K562 (cell line): ENCODE data around the gene LCN1. TPM values are rescaled to one million over a fixed set of nuclear protein-coding genes. Genes with fewer than 3 reads are reported as not detected.
"Not testable (repeated sequence)": the region's sequence is repeated elsewhere in the genome, so short reads cannot be mapped to it uniquely, and the experiment has no call there.

Experiments
- ATAC-seq: fragments of 200-7000 bp; cut with Tn5 transposase; 3 replicates; pipeline ENCODE4 v1.9.1; 2020; ENCODE audit warnings: moderate library complexity
- BruUV-seq: library from RNA; stranded (reverse); fragments of 400-500 nt; replicated peaks from 2 replicates; lab custom pipeline; 2021; lab: Mats Ljungman, UMichigan
- CTCF ChIA-PET: fragments of 300-600 bp; formaldehyde crosslinking; extraction: SDS; loops from one replicate; lab custom pipeline; 2021; ENCODE audit warnings: low intra/inter-chr PET ratio; lab: Yijun Ruan, JAX
- POLR2A ChIA-PET: fragments of 300-600, 350-650 bp; sonication (Branson Sonifier 250); formaldehyde crosslinking; extraction: SDS; loops from one replicate; lab custom pipeline; 2021; ENCODE audit warnings: antibody characterized with exemption, inconsistent platforms; lab: Yijun Ruan, JAX
- DNase-seq, 4 experiments: peaks; one replicate each; pipeline versions ENCODE4 v3.0.0 to v3.0.0-alpha.2; 2011 to 2018; ENCODE audit warnings: low spot score in 3 of 4, mixed read lengths in 3 of 4; ENCODE audit errors: extremely low read depth in 1 of 4
- FAIRE-seq: peaks from 2 replicates; lab custom pipeline; 2011; peaks lifted over from hg19 to GRCh38; lab: Jason Lieb, UNC
- H2AFZ ChIP-seq: 2 replicates; pipeline ENCODE4 v1.6.0; 2011; ENCODE audit warnings: low read depth, low read length, control low read depth, inconsistent platforms
- H3K27ac ChIP-seq: fragments of 200-600 bp; 3 replicates; pipeline ENCODE4 v1.8.0; 2011; ENCODE audit warnings: low read depth, mild to moderate bottlenecking, control low read depth, inconsistent platforms, low read length, moderate library complexity, mixed read lengths; ENCODE audit errors: extremely low read depth
- H3K27me3 ChIP-seq, 2 experiments: fragments of 300-600 bp in 1 of 2; 2 replicates in 1 of 2; 3 replicates in 1 of 2; pipeline versions ENCODE4 v1.6.0 to v1.8.0; 2011; ENCODE audit warnings: inconsistent platforms in 2 of 2, low read length in 2 of 2, mild to moderate bottlenecking in 1 of 2, mixed read lengths in 1 of 2, moderate library complexity in 1 of 2; ENCODE audit not compliant: control insufficient read depth in 2 of 2, insufficient read depth in 2 of 2
- H3K36me3 ChIP-seq: fragments of 300-600 bp; 3 replicates; pipeline ENCODE4 v1.8.0; 2011; ENCODE audit warnings: mild to moderate bottlenecking, low read length, inconsistent platforms; ENCODE audit not compliant: control insufficient read depth, insufficient read depth
- H3K4me1 ChIP-seq, 2 experiments: fragments of 200-600 bp in 1 of 2; replicated peaks in 1 of 2; 2 replicates in 1 of 2; 3 replicates in 1 of 2; pipeline versions ENCODE4 v1.5.1 to v1.8.0; 2011; ENCODE audit warnings: inconsistent platforms in 2 of 2, low read length in 2 of 2, mild to moderate bottlenecking in 1 of 2, mixed read lengths in 1 of 2, moderate library complexity in 1 of 2; ENCODE audit not compliant: control insufficient read depth in 2 of 2, insufficient read depth in 2 of 2
- H3K4me2 ChIP-seq: 2 replicates; pipeline ENCODE4 v1.6.1; 2011; ENCODE audit warnings: low read length, control low read depth, inconsistent platforms, mixed read lengths; ENCODE audit not compliant: insufficient read depth
- H3K4me3 ChIP-seq: fragments of 200-600 bp; sonication (generic), shearing (Covaris generic); 2 replicates; pipeline ENCODE4 v1.5.1; 2016; ENCODE audit warnings: control low read depth, inconsistent platforms
- H3K79me2 ChIP-seq: fragments of 200-600 bp; 3 replicates; pipeline ENCODE4 v1.8.0; 2011; ENCODE audit warnings: low read length, inconsistent platforms; ENCODE audit not compliant: control insufficient read depth, insufficient read depth
- H3K9ac ChIP-seq, 2 experiments: 2 replicates each; pipeline versions ENCODE4 v1.6.0 to v1.6.1; 2011; ENCODE audit warnings: low read depth in 2 of 2, low read length in 2 of 2, control low read depth in 1 of 2, inconsistent platforms in 1 of 2, mild to moderate bottlenecking in 1 of 2, mixed read lengths in 1 of 2; ENCODE audit not compliant: insufficient read depth in 1 of 2
- H3K9me1 ChIP-seq: one replicate; pipeline ENCODE4 v1.6.0; 2011; ENCODE audit warnings: inconsistent platforms, mild to moderate bottlenecking, low read length, moderate library complexity; ENCODE audit not compliant: control insufficient read depth, insufficient read depth
- H3K9me3 ChIP-seq: replicated peaks from 2 replicates; pipeline ENCODE4 v1.5.1; 2011; ENCODE audit warnings: low read depth, low read length, inconsistent platforms; ENCODE audit not compliant: control insufficient read depth, insufficient read depth
- H4K20me1 ChIP-seq: replicated peaks from 2 replicates; pipeline ENCODE4 v1.6.1; 2011; ENCODE audit warnings: low read length, inconsistent platforms, mixed read lengths; ENCODE audit not compliant: control insufficient read depth, insufficient read depth
- CC2D1A ChIP-seq: fragments of 450-650 bp; IDR thresholded peaks from 2 replicates; pipeline ENCODE4 v1.6.1; 2017; ENCODE audit warnings: mild to moderate bottlenecking
- ELK3 ChIP-seq: fragments of 450-650 bp; formaldehyde crosslinking; IDR thresholded peaks from 2 replicates; pipeline ENCODE4 v1.4.0; 2020; ENCODE audit warnings: mild to moderate bottlenecking
- MAFG ChIP-seq: fragments of 450-650 bp; conservative IDR thresholded peaks from 2 replicates; pipeline ENCODE4 v1.6.1; 2016; ENCODE audit warnings: missing genetic modification characterization, missing compliant biosample characterization
- ZBTB40 ChIP-seq, 2 experiments: fragments of 450-650 bp in 1 of 2; sonication (generic) in 1 of 2; formaldehyde crosslinking in 1 of 2; IDR thresholded peaks; 2 replicates each; pipeline versions ENCODE4 v1.7.1 to v1.9.0; 2016 to 2022; ENCODE audit warnings: inconsistent platforms in 1 of 2, mild to moderate bottlenecking in 1 of 2, missing genetic modification reagents in 1 of 2
- WGBS: fragments of 100-300 bp; shearing (Covaris generic); methylation state at CpG from one replicate; pipeline ENCODE4 v1.1.6; 2016; ENCODE audit warnings: low coverage, mixed read lengths; ENCODE audit not compliant: insufficient coverage; ENCODE audit errors: missing lambda C conversion rate; 5-methylcytosine and 5-hydroxymethylcytosine counted together
- in situ Hi-C: fragments of 300-500 bp; cut with MboI; formaldehyde crosslinking; loops from 4 replicates; pipeline ENCODE4 v1.15.0; 2018; ENCODE audit warnings: inconsistent platforms, mixed read lengths
- intact Hi-C: fragments of 100-400 bp; cut with micrococcal nuclease; formaldehyde crosslinking; loops from 2 replicates; pipeline ENCODE4 v1.14.2; 2022
- polyA plus RNA-seq, 8 experiments: library from polyadenylated mRNA; depleted of rRNA in 4 of 8; stranded (reverse) in 5 of 8; unstranded in 3 of 8; fragments of >200 nt; fragmentation: Nextera tagmentation in 2 of 8; fragmentation: Illumina TruSeq in 1 of 8; extraction: Ambion mirVana in 2 of 8; extraction: Trizol in 1 of 8; gene quantifications; 2 replicates each; pipeline versions ENCODE4 v1.2.1 to v1.2.3, GENCODE V29; 2011 to 2014; ENCODE audit warnings: inconsistent platforms in 1 of 8, missing spikeins in 1 of 8
- total RNA-seq, 7 experiments: library from RNA; depleted of rRNA in 6 of 7; stranded (reverse); fragments of >200 nt in 6 of 7; fragmentation: Illumina TruSeq in 2 of 7; extraction: Trizol in 2 of 7; gene quantifications; 2 replicates each; pipeline versions ENCODE4 v1.2.1 to v1.2.3, GENCODE V29; 2011 to 2021; ENCODE audit warnings: low replicate concordance in 1 of 7

Gene LCN1
- total and polyA plus RNA-seq, 9 of the 15 experiments (the other 6 are each of a cell fraction or from before 2014, with no cell fraction given), result not detected

GRCh38 chr9:135513351-135513846 is 7.8 kb upstream of the LCN1 start (continued):
- TF ChIP-seq ZBTB40 (IDR thresholded peaks at IDR 0.05) (no peak), ZBTB40 (CRISPR knock-in tag; IDR thresholded peaks at IDR 0.05) (no peak), CC2D1A (no peak), ELK3 (CRISPR knock-in tag) (no peak), MAFG (tag) (no peak)

- in situ Hi-C loops, H2AFZ ChIP-seq, ATAC-seq, H3K4me3 ChIP-seq, H3K4me2 ChIP-seq, CTCF ChIA-PET, H3K79me2 ChIP-seq, H3K36me3 ChIP-seq, H3K27ac ChIP-seq, DNase-seq, H4K20me1 ChIP-seq, H3K9me1 ChIP-seq, intact Hi-C loops, H3K27me3 ChIP-seq, H3K9me3 ChIP-seq, H3K9ac ChIP-seq, BruUV-seq: not testable (repeated sequence)
- POLR2A ChIA-PET, result interaction anchor here (1.5 kb wide), 1 partner anchor 8 kb away, joined by 9 read pairs; no protein-coding TSS in a partner anchor
- H3K4me1 ChIP-seq, result peaks cover 22% of the 10 kb centered on the region in 2 experiments
- FAIRE-seq, result peak; percentile 64
- 84% methylated on average over 5 of the region's 9 CpGs for WGBS
Measured at GRCh38 chr9:135513906-135514305, 7.3 kb upstream of the LCN1 start.
